WTC11 (cell line): ENCODE measurements around the gene CHAMP1. TPM values are rescaled to one million over a fixed set of nuclear protein-coding genes. Genes with fewer than 3 reads are reported as not detected.

Experiments used
- ATAC-seq: fragments of 200-7000 bp; cut with Tn5 transposase; 2 replicates; pipeline ENCODE4 v1.10.0; 2021; ENCODE audit warnings: mild to moderate bottlenecking, moderate library complexity
- CTCF ChIA-PET: fragments of 300-600 bp; sonication (Branson Sonifier 250); formaldehyde crosslinking; loops from one replicate; lab custom pipeline; 2021; ENCODE audit warnings: antibody characterized with exemption; lab: Charles Lee
- POLR2A ChIA-PET: fragments of 350-600 bp; sonication (Branson Sonifier 250); formaldehyde crosslinking; loops from one replicate; lab custom pipeline; 2021; ENCODE audit warnings: antibody characterized with exemption; lab: Charles Lee
- DNase-seq: peaks from one replicate; pipeline ENCODE4 v3.0.0; 2021; ENCODE audit warnings: low spot score
- H3K27ac Mint-ChIP-seq: 2 replicates; pipeline ENCODE4 v1.8.0; 2021; ENCODE audit warnings: mixed read lengths
- H3K27me3 Mint-ChIP-seq: 2 replicates; pipeline ENCODE4 v1.8.0; 2021; ENCODE audit warnings: low read depth, mild to moderate bottlenecking, moderate library complexity, mixed read lengths
- H3K36me3 Mint-ChIP-seq: 2 replicates; pipeline ENCODE4 v1.8.0; 2021; ENCODE audit warnings: mixed read lengths
- H3K4me1 Mint-ChIP-seq: 2 replicates; pipeline ENCODE4 v1.8.0; 2022; ENCODE audit warnings: mixed read lengths
- H3K4me3 Mint-ChIP-seq: 2 replicates; pipeline ENCODE4 v1.8.0; 2021; ENCODE audit warnings: mild to moderate bottlenecking, moderate library complexity, mixed read lengths
- H3K9me3 Mint-ChIP-seq: 2 replicates; pipeline ENCODE4 v1.8.0; 2021; ENCODE audit warnings: mixed read lengths
- ATF1 ChIP-seq: sonication (generic); formaldehyde crosslinking; IDR thresholded peaks from 2 replicates; pipeline ENCODE4 v1.8.1; 2023; ENCODE audit warnings: mild to moderate bottlenecking, moderate library complexity, missing genetic modification reagents
- ATF2 ChIP-seq: sonication (generic); formaldehyde crosslinking; IDR thresholded peaks from 2 replicates; pipeline ENCODE4 v1.8.1; 2022; ENCODE audit warnings: low read depth, missing genetic modification reagents, borderline replicate concordance
- CBFB ChIP-seq: sonication (generic); formaldehyde crosslinking; IDR thresholded peaks from 2 replicates; pipeline ENCODE4 v1.8.1; 2022; ENCODE audit warnings: mild to moderate bottlenecking, low read depth, missing genetic modification reagents
- CTCF ChIP-seq: fragments of 200-600 bp; IDR thresholded peaks from 2 replicates; pipeline ENCODE4 v1.8.0; 2022; ENCODE audit warnings: antibody characterized with exemption
- E2F1 ChIP-seq: sonication (generic); formaldehyde crosslinking; IDR thresholded peaks from 2 replicates; pipeline ENCODE4 v1.8.0; 2022; ENCODE audit warnings: mild to moderate bottlenecking, missing genetic modification reagents
- ETV6 ChIP-seq: sonication (generic); formaldehyde crosslinking; IDR thresholded peaks from 2 replicates; pipeline ENCODE4 v1.8.1; 2022; ENCODE audit warnings: mild to moderate bottlenecking, missing genetic modification reagents
- FOXP1 ChIP-seq: sonication (generic); formaldehyde crosslinking; IDR thresholded peaks from 2 replicates; pipeline ENCODE4 v1.8.0; 2022; ENCODE audit warnings: missing genetic modification reagents, mild to moderate bottlenecking, moderate library complexity, borderline replicate concordance
- GRHL2 ChIP-seq: fragments of 250-450 bp; sonication (Bioruptor Pico); IDR thresholded peaks from 2 replicates; pipeline ENCODE4 v1.8.0; 2022; ENCODE audit warnings: mild to moderate bottlenecking, moderate library complexity; ENCODE audit not compliant: insufficient replicate concordance, severe bottlenecking
- IRF1 ChIP-seq: sonication (generic); formaldehyde crosslinking; IDR thresholded peaks from 2 replicates; pipeline ENCODE4 v1.8.0; 2023; ENCODE audit warnings: missing genetic modification reagents
- IRF2 ChIP-seq: sonication (generic); formaldehyde crosslinking; IDR thresholded peaks from 2 replicates; pipeline ENCODE4 v1.8.0; 2022; ENCODE audit warnings: low read depth, missing genetic modification reagents, borderline replicate concordance
- NFATC4 ChIP-seq: fragments of 250-450 bp; sonication (Bioruptor Pico); IDR thresholded peaks from 2 replicates; pipeline ENCODE4 v1.9.0; 2021; ENCODE audit warnings: mild to moderate bottlenecking
- NFE2L1 ChIP-seq: sonication (generic); formaldehyde crosslinking; IDR thresholded peaks from 2 replicates; pipeline ENCODE4 v1.8.1; 2023; ENCODE audit warnings: missing genetic modification reagents
- RELA ChIP-seq: sonication (generic); formaldehyde crosslinking; IDR thresholded peaks from 2 replicates; pipeline ENCODE4 v1.8.1; 2022; ENCODE audit warnings: missing genetic modification reagents, mild to moderate bottlenecking, borderline replicate concordance
- SMAD4 ChIP-seq: sonication (generic); formaldehyde crosslinking; IDR thresholded peaks from 2 replicates; pipeline ENCODE4 v1.8.0; 2022; ENCODE audit warnings: mild to moderate bottlenecking, missing genetic modification reagents
- TEAD4 ChIP-seq: sonication (generic); formaldehyde crosslinking; IDR thresholded peaks from 2 replicates; pipeline ENCODE4 v1.8.0; 2022; ENCODE audit warnings: mild to moderate bottlenecking, missing genetic modification reagents
- USF1 ChIP-seq: sonication (generic); formaldehyde crosslinking; IDR thresholded peaks from 2 replicates; pipeline ENCODE4 v1.8.0; 2022; ENCODE audit warnings: mild to moderate bottlenecking, missing genetic modification reagents
- ZBTB21 ChIP-seq: sonication (generic); formaldehyde crosslinking; IDR thresholded peaks from 2 replicates; pipeline ENCODE4 v1.8.1; 2023; ENCODE audit warnings: mild to moderate bottlenecking, missing genetic modification reagents, borderline replicate concordance
- ZNF317 ChIP-seq: sonication (generic); formaldehyde crosslinking; IDR thresholded peaks from 2 replicates; pipeline ENCODE4 v1.8.1; 2023; ENCODE audit warnings: low read depth, mild to moderate bottlenecking, moderate library complexity, missing genetic modification reagents, borderline replicate concordance
- ZNF416 ChIP-seq: fragments of 250-450 bp; sonication (Bioruptor Pico); IDR thresholded peaks from 2 replicates; pipeline ENCODE4 v1.9.0; 2021; ENCODE audit warnings: mild to moderate bottlenecking, inconsistent platforms
- ZNF423 ChIP-seq: fragments of 250-450 bp; sonication (Bioruptor Pico); IDR thresholded peaks from 2 replicates; pipeline ENCODE4 v2.1.2; 2022; ENCODE audit warnings: mild to moderate bottlenecking, moderate library complexity
- ZNF532 ChIP-seq: fragments of 250-450 bp; sonication (Bioruptor Pico); IDR thresholded peaks from 2 replicates; pipeline ENCODE4 v1.9.0; 2021; ENCODE audit warnings: mild to moderate bottlenecking, borderline replicate concordance
- ZNF671 ChIP-seq: fragments of 250-450 bp; sonication (Bioruptor Pico); IDR thresholded peaks from 2 replicates; pipeline ENCODE4 v1.8.0; 2021; ENCODE audit warnings: mild to moderate bottlenecking
- ZSCAN18 ChIP-seq: fragments of 250-450 bp; sonication (Bioruptor Pico); IDR thresholded peaks from 2 replicates; pipeline ENCODE4 v2.1.2; 2022; ENCODE audit warnings: mild to moderate bottlenecking, moderate library complexity
- total RNA-seq: library from RNA; stranded (reverse); gene quantifications from 3 replicates; pipeline ENCODE4 v1.2.3, GENCODE V29; 2021

CHAMP1 gene
- total RNA-seq, 1 experiment from 2014 or later: 31.7 TPM

- no peaks in the 10 kb centered on the region for H3K27me3 Mint-ChIP-seq
- H3K4me3 Mint-ChIP-seq: no peak overlapping the region
- DNase-seq (no peak), ATAC-seq (no peak)
- no peaks in the 10 kb centered on the region for H3K9me3 Mint-ChIP-seq
- TF ChIP-seq CBFB: no peak
- TF ChIP-seq USF1 (CRISPR knock-in tag): no peak
- TF ChIP-seq ZNF317 (CRISPR knock-in tag): no peak
- TF ChIP-seq NFATC4 (CRISPR knock-in tag): no peak
- no peak for TF ChIP-seq GRHL2 (CRISPR knock-in tag)
- no peak for TF ChIP-seq ZNF416 (CRISPR knock-in tag)
- TF ChIP-seq ZNF423: no peak
- TF ChIP-seq ZSCAN18 (CRISPR knock-in tag): no peak
- TF ChIP-seq TEAD4 (CRISPR knock-in tag): no peak
- no peak for TF ChIP-seq FOXP1 (CRISPR knock-in tag)
- TF ChIP-seq ATF1: no peak
- H3K4me1 Mint-ChIP-seq: peaks cover 11% of the 10 kb centered on the region
- ChIA-PET POLR2A (no interaction called here), CTCF (no interaction called here)
- H3K36me3 Mint-ChIP-seq: peaks cover 69% of the 10 kb centered on the region
- peak overlapping the region; percentile 22; the same call in 1 of the 2 replicates for H3K27ac Mint-ChIP-seq
Measured at GRCh38 chr13:114286808-114287207, 27.5 kb upstream of the CHAMP1 start.

GRCh38 chr13:114288157-114288591 is 26.1 kb upstream of the CHAMP1 start:
- Mint-ChIP-seq H3K27ac (peak overlapping the region; percentile 91), H3K36me3 (peaks cover 77% of the 10 kb centered on the region)
- POLR2A ChIA-PET: no interaction called here
- TF ChIP-seq NFE2L1 (CRISPR knock-in tag) (no peak), TEAD4 (CRISPR knock-in tag) (no peak), ZNF416 (CRISPR knock-in tag) (no peak), E2F1 (CRISPR knock-in tag) (no peak), ZBTB21 (no peak), CTCF (no peak), RELA (CRISPR knock-in tag) (no peak), GRHL2 (CRISPR knock-in tag) (no peak), ATF2 (CRISPR knock-in tag) (no peak), ETV6 (CRISPR knock-in tag) (no peak), IRF2 (CRISPR knock-in tag) (no peak), ATF1 (no peak), IRF1 (CRISPR knock-in tag) (no peak), SMAD4 (CRISPR knock-in tag) (no peak), ZNF532 (CRISPR knock-in tag) (no peak), ZNF671 (CRISPR knock-in tag) (no peak)

More at GRCh38 chr13:114288157-114288591, 26.1 kb upstream of the CHAMP1 start:
- Mint-ChIP-seq H3K4me1 (peaks cover 8% of the 10 kb centered on the region), H3K9me3 (no peaks in the 10 kb centered on the region), H3K27me3 (no peaks in the 10 kb centered on the region), H3K4me3 (no peak overlapping the region)
- no peak for DNase-seq
- ATAC-seq: no peak; the same call in 1 of the 2 replicates
- CTCF ChIA-PET: no interaction called here
